DOHH2 (cell line): ENCODE results near the gene ANGPTL3.

Experiments used
- H3F3A ChIP-seq: fragments of 200-600 bp; sonication (generic), shearing (Covaris generic); 2 replicates; pipeline ENCODE4 v1.6.0; 2016; ENCODE audit warnings: antibody characterized with exemption, mild to moderate bottlenecking; ENCODE audit not compliant: control insufficient read depth, insufficient read depth
- H3K27ac ChIP-seq: fragments of 200-600 bp; sonication (generic); 2 replicates; pipeline ENCODE4 v1.5.1; 2014; ENCODE audit warnings: low read depth, mild to moderate bottlenecking, low read length, moderate library complexity
- H3K27me3 ChIP-seq: fragments of 200-600 bp; sonication (generic); 2 replicates; pipeline ENCODE4 v1.6.1; 2014; ENCODE audit warnings: mild to moderate bottlenecking, low read length, mixed read lengths; ENCODE audit not compliant: control insufficient read depth
- H3K36me3 ChIP-seq: fragments of 200-600 bp; sonication (generic); 2 replicates; pipeline ENCODE4 v1.6.1; 2014; ENCODE audit warnings: mild to moderate bottlenecking, low read length, moderate library complexity, mixed read lengths; ENCODE audit not compliant: control insufficient read depth
- H3K4me1 ChIP-seq: fragments of 200-600 bp; sonication (generic); 2 replicates; pipeline ENCODE4 v1.6.1; 2014; ENCODE audit warnings: mild to moderate bottlenecking, low read length, mixed read lengths; ENCODE audit not compliant: control insufficient read depth
- H3K4me2 ChIP-seq: fragments of 200-600 bp; sonication (generic); 2 replicates; pipeline ENCODE4 v1.6.0; 2014; ENCODE audit warnings: mild to moderate bottlenecking, low read length, moderate library complexity
- H3K4me3 ChIP-seq: fragments of 200-600 bp; sonication (generic); 2 replicates; pipeline ENCODE4 v1.5.1; 2014; ENCODE audit warnings: mild to moderate bottlenecking, low read length, mixed read lengths
- H3K79me2 ChIP-seq: fragments of 200-600 bp; sonication (generic); 2 replicates; pipeline ENCODE4 v1.6.1; 2014; ENCODE audit warnings: mild to moderate bottlenecking, low read length, mixed read lengths; ENCODE audit not compliant: control insufficient read depth
- H3K9me2 ChIP-seq: fragments of 200-600 bp; sonication (generic); replicated peaks from 2 replicates; pipeline ENCODE4 v1.6.1; 2014; ENCODE audit warnings: mild to moderate bottlenecking, low read length, mixed read lengths; ENCODE audit not compliant: control insufficient read depth
- H3K9me3 ChIP-seq: fragments of 200-600 bp; sonication (generic); 2 replicates; pipeline ENCODE4 v1.6.1; 2014; ENCODE audit warnings: antibody characterized with exemption, low read length, mixed read lengths; ENCODE audit not compliant: control insufficient read depth, insufficient read depth
- H4K20me1 ChIP-seq: fragments of 200-600 bp; sonication (generic); 2 replicates; pipeline ENCODE4 v1.6.0; 2014; ENCODE audit warnings: low read depth, mild to moderate bottlenecking, antibody characterized with exemption, low read length, moderate library complexity; ENCODE audit not compliant: control insufficient read depth, insufficient read depth
- EZH2phosphoT487 ChIP-seq: fragments of 200-600 bp; sonication (generic); IDR thresholded peaks from 2 replicates; pipeline ENCODE4 v1.6.1; 2017; ENCODE audit warnings: borderline replicate concordance, mild to moderate bottlenecking, antibody characterized with exemption, low read length, moderate library complexity, mixed read lengths
- TF ChIP-seq, protein P1 (sequence below): fragments of 200-600 bp; sonication (generic); IDR thresholded peaks from one replicate; pipeline ENCODE4 v1.5.1; 2014; ENCODE audit warnings: antibody characterized with exemption, mild to moderate bottlenecking, low read depth, low read length; ENCODE audit not compliant: poor library complexity, severe bottlenecking

The ANGPTL3 gene

DNA sequence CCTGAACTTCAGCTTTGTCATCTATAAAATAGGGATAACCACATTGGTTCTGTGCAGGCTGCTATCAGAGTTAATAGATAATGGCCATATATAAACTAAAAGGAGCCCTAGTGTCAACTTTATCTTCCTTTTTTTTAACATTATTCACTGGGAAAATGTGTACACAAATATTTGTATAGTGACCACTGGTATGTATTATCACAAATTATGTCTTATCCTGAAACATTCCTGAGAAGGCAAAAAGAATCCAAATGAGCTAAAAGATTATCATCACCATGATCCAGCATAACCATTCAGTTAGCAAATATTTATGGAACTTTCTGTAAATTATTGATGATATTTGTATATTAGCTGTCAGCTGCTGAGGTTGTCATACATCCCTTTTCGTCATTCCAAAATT is 16.6 kb downstream of the ANGPTL3 start:
- Histone ChIP-seq H3K9me3 (no peaks in the 10 kb centered on the region), H3K4me3 (peak overlapping the region; percentile 45), H4K20me1 (no peaks in the 10 kb centered on the region), H3K27ac (peak overlapping the region; percentile 60), H3K27me3 (no peaks in the 10 kb centered on the region), H3K4me1 (peaks cover 23% of the 10 kb centered on the region), H3K9me2 (no peaks in the 10 kb centered on the region), H3F3A (0 out of 2 replicates have a peak, but pooled peaks cover 2% of the 10 kb centered on the region), H3K79me2 (no peaks in the 10 kb centered on the region), H3K4me2 (peak overlapping the region; percentile 55), H3K36me3 (peaks cover 8% of the 10 kb centered on the region)
- no peak for TF ChIP-seq EZH2phosphoT487

DNA sequence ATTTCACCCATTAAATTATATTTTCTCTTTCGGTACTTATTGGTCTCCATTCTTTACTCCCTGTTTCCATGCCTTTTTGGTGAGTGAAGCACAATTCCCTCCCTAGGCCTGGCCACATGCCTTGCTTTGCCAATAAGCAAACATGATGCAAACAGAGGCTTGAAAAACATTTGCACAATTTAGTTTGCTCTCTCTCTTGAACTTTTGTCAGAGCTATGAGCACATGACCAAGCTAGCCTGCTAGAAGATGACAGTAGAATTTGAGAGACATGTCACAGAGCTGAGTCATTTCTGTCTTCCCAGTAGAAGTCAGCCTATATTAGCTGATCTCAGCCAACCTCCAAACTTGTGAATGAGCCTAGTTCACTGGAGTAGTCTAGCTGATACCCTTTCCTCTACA is 24.6 kb downstream of the ANGPTL3 start:
- H3K9me2 ChIP-seq: no peaks in the 10 kb centered on the region
- no peaks in the 10 kb centered on the region for H4K20me1 ChIP-seq
- H3F3A ChIP-seq: no peaks in the 10 kb centered on the region
- no peaks in the 10 kb centered on the region for H3K79me2 ChIP-seq
- H3K27me3 ChIP-seq: no peaks in the 10 kb centered on the region
- peaks cover 10% of the 10 kb centered on the region for H3K4me1 ChIP-seq
- H3K27ac ChIP-seq: no peak overlapping the region
- no peak overlapping the region for H3K4me2 ChIP-seq
- no peak overlapping the region for H3K4me3 ChIP-seq
- H3K9me3 ChIP-seq: no peaks in the 10 kb centered on the region
- TF ChIP-seq, protein P1, sequence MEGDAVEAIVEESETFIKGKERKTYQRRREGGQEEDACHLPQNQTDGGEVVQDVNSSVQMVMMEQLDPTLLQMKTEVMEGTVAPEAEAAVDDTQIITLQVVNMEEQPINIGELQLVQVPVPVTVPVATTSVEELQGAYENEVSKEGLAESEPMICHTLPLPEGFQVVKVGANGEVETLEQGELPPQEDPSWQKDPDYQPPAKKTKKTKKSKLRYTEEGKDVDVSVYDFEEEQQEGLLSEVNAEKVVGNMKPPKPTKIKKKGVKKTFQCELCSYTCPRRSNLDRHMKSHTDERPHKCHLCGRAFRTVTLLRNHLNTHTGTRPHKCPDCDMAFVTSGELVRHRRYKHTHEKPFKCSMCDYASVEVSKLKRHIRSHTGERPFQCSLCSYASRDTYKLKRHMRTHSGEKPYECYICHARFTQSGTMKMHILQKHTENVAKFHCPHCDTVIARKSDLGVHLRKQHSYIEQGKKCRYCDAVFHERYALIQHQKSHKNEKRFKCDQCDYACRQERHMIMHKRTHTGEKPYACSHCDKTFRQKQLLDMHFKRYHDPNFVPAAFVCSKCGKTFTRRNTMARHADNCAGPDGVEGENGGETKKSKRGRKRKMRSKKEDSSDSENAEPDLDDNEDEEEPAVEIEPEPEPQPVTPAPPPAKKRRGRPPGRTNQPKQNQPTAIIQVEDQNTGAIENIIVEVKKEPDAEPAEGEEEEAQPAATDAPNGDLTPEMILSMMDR: no peak
- no peak for TF ChIP-seq EZH2phosphoT487
- peaks cover 7% of the 10 kb centered on the region; the same call in 1 of the 2 replicates for H3K36me3 ChIP-seq

DNA sequence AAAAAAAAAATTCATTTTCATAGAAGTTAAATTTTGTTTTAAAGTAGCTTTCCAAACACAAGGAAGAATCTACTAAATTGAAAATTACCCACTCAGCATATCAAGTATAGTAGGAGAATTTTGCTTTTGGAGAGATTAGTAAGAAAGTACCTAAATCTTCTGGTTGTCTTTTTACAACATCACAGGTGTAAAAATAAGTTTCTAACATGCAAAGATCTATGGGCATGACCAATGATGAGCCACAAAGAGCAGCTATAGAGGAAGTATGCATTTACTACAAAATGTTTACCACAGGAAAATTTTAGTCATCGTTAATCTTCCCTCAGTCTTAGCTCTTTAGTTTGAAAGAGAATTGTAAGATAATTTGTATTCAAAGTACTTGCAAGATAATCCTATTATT is 28.1 kb downstream of the ANGPTL3 start:
- H3K36me3 ChIP-seq: peaks cover 12% of the 10 kb centered on the region
- H3K27ac ChIP-seq: no peak overlapping the region
- peaks cover 10% of the 10 kb centered on the region for H3K4me1 ChIP-seq
- H3K27me3 ChIP-seq: no peaks in the 10 kb centered on the region
- H3K4me2 ChIP-seq: peak overlapping the region; percentile 37
- no peaks in the 10 kb centered on the region for H4K20me1 ChIP-seq
- no peak for TF ChIP-seq EZH2phosphoT487
- TF ChIP-seq, protein P1: no peak
- no peaks in the 10 kb centered on the region for H3K9me2 ChIP-seq
- no peaks in the 10 kb centered on the region for H3K79me2 ChIP-seq
- H3F3A ChIP-seq: no peaks in the 10 kb centered on the region
- H3K4me3 ChIP-seq: no peak overlapping the region
- H3K9me3 ChIP-seq: no peaks in the 10 kb centered on the region

DNA sequence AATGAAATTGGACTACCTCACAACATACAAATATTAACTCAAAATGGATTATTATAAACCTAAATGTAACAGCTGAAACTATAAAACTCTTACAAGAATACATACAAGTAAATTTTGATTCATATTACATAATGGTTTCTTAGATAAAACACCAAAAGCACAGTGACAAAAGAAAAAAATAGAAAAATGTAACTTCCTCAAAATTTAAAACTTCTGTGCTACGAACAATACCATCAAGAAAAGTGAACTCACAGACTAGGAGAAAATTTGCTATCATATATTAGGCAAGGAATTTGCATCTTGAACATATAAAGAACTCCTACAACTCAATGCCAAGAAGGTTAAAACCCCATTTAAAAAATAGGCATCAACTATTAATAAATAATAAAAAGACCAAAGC is 31.2 kb downstream of the ANGPTL3 start:
- Histone ChIP-seq H3K27ac (no peak overlapping the region), H3K36me3 (peaks cover 20% of the 10 kb centered on the region), H3K27me3 (no peaks in the 10 kb centered on the region), H3K9me2 (no peaks in the 10 kb centered on the region), H3K4me2 (no peak overlapping the region), H3K4me1 (peaks cover 10% of the 10 kb centered on the region), H3K79me2 (no peaks in the 10 kb centered on the region), H3K4me3 (no peak overlapping the region), H3F3A (no peaks in the 10 kb centered on the region), H4K20me1 (no peaks in the 10 kb centered on the region), H3K9me3 (0 out of 2 replicates have a peak, but pooled peaks cover under 1% of the 10 kb centered on the region)
- TF ChIP-seq, protein P1: no peak
- TF ChIP-seq EZH2phosphoT487: no peak
